ENCODE measurements around the gene FAM120A.
"Not testable (repeated sequence)": the region's sequence is repeated elsewhere in the genome, so short reads cannot be mapped to it uniquely, and the experiment has no call there.

The FAM120A gene, protein sequence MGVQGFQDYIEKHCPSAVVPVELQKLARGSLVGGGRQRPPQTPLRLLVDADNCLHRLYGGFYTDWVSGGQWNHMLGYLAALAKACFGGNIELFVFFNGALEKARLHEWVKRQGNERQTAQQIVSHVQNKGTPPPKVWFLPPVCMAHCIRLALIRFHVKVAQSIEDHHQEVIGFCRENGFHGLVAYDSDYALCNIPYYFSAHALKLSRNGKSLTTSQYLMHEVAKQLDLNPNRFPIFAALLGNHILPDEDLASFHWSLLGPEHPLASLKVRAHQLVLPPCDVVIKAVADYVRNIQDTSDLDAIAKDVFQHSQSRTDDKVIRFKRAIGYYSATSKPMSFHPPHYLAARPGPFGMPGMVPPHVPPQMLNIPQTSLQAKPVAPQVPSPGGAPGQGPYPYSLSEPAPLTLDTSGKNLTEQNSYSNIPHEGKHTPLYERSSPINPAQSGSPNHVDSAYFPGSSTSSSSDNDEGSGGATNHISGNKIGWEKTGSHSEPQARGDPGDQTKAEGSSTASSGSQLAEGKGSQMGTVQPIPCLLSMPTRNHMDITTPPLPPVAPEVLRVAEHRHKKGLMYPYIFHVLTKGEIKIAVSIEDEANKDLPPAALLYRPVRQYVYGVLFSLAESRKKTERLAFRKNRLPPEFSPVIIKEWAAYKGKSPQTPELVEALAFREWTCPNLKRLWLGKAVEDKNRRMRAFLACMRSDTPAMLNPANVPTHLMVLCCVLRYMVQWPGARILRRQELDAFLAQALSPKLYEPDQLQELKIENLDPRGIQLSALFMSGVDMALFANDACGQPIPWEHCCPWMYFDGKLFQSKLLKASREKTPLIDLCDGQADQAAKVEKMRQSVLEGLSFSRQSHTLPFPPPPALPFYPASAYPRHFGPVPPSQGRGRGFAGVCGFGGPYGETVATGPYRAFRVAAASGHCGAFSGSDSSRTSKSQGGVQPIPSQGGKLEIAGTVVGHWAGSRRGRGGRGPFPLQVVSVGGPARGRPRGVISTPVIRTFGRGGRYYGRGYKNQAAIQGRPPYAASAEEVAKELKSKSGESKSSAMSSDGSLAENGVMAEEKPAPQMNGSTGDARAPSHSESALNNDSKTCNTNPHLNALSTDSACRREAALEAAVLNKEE

DNA sequence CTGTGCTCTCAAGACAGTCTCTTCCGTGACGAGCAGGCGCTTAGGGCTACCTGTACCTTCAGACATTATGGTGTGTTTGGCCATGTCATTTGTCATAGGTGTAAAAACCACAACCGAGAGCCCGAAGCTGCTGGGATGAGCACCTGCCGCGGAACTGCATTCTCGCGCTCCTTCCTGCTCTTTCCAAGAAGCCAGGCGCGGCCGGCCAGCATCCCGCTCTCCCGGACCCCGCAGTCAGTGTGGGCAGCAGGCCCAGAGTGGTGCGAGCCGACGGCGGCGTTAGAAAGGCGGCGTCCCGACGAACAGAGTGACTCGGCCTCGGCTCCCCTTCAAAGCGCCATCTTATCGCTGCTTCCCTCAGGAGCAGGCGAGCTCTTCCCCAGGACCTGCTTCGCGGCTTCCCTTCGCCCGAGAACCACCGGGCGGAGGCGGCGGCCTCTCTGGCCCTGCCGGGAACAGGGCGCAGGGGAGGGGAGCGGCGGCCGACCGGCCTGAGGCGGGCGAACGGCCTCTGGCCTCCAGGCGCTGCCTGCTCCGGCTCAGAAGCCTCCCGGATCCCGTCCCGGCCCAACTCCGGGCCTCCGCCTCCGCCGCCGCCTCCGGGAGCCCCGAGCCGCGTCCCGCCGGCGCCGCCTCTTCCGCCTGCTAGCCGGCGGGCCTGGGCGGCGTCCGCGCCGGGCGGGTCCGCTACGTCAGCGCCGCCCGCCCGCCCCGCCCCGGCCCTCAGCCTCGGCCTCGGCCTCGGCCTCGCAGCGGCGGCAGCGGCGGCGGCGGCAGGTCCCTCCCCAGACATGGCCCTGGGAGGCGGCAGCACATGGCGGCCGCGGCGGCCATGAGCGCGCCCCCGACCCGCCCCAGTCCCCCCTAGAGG is at the start of gene FAM120A:
Gene FAM120A (plus strand): TSS at position 741 of the 871 bp plus-strand sequence. CDS start 231 bp downstream, outside the sequence.
- no peak for DNase-seq

GRCh38 chr9:93406371-93406770 is 45.1 kb upstream of the FAM120A start:
- DNase-seq = no peak

GRCh38 chr9:93413530-93413929 is 38.0 kb upstream of the FAM120A start:
- no peak for DNase-seq

- no peak for DNase-seq
These were observed 36.3 kb upstream of the FAM120A start for GRCh38 chr9:93415176-93415690.

GRCh38 chr9:93416530-93417235 is 34.8 kb upstream of the FAM120A start:
- DNase-seq = no peak

DNA sequence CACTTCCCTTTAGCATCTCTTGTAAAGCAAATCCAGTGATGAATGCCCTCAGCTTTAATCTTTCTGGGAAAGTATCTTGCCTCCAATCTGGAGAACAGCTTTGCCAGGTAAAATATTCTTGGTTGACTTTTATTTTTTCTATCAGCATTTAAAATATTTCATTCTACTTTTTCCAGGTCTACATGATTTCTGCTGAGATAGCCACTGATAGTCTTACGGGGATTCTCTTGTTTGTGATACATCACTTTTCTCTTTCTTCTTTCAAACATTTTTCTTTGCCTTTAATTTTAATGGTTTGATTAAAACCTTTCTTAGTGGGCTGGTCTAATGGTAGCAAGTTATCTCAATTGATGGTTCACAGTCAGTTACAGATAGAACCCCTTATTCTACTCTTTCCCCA is 33.9 kb upstream of the FAM120A start:
- DNase-seq = no peak

- no peak for DNase-seq
These were observed 32.5 kb upstream of the FAM120A start for GRCh38 chr9:93419023-93419422.

- DNase-seq = no peak
These were observed 28.4 kb upstream of the FAM120A start for GRCh38 chr9:93422977-93423616.

DNA sequence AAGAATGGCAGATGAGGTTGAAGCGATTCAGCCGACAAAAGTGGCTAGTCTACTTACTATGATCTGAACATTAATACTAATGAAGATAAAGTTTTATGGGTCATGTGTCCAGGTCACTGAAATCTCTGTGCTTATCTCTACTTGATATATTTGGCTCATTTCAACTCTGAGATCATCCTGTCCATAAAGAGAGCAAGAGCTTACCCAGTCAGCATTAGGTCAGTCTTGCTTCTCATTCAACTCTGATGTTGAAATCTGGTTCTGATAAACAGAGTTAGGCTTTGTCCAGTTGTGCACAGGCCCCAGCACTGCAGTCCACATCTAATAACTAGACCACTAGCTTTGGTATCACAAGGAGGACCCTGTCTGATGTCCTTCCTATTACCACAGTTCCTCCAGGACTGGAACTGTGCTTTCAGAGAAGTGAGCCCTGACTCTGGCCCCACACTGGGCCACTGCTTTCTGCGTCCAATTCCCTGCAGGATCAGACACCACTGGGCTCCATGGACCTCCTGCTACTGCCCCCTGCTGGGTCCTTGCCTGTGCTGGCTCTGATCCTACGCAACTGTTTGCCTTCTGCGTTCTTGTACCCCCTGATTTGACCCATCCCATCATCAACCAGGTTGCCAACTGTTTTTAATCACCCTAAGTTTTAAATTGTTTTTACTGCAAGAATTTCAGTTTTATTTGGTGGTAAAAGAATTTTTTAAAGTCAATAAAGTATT is 23.7 kb upstream of the FAM120A start:
- DNase-seq = no peak

DNA sequence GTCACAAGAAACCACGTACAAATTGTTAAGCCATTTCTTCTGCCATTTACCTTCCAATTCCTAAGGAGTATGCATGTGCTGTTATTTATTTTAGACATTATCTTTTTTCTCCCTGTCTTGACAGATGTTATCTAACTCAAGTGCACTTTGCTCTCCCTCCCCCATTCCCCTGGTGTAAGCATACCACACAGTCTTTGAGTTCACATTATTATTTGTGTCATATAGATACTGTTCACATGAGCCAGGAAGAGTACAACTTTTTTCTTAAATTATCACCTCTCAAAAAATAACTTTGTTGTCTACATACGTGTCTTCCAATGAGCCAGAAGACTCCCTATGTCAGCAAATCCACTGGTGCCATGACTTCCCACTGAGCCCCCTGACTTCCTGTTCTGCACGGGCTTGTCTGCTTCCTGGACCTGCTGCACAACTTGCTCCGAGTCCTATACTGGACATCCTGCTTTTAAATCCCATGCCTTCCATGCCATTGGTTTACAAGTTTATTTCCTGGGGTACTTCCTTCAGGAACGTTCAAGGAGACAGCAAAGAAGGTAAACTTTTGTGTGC is 19.9 kb upstream of the FAM120A start:
- no peak for DNase-seq

DNA sequence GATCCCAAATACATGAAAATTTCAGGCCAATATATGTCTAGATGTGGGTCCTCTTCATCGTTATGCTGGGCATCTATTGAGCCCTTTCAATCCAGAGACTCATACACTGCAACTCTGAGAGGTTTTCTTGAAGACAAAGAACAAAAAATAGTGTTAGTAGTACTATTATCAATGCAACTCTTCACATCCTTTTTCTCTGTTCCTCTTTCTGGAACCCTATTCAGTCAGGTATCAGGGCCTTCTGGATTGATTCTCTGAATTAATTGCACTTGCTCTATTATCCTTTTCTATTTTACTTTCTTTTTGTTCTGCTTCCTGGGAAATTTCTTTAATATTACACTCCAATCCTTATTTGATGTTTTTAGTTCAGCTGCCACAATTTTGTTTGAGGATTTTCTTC is 18.5 kb upstream of the FAM120A start:
- no peak for DNase-seq

GRCh38 chr9:93434056-93434455 is 17.4 kb upstream of the FAM120A start:
- DNase-seq = no peak

GRCh38 chr9:93435386-93435785 is 16.1 kb upstream of the FAM120A start:
- no peak for DNase-seq

GRCh38 chr9:93436218-93436617 is 15.3 kb upstream of the FAM120A start:
- no peak for DNase-seq

DNA sequence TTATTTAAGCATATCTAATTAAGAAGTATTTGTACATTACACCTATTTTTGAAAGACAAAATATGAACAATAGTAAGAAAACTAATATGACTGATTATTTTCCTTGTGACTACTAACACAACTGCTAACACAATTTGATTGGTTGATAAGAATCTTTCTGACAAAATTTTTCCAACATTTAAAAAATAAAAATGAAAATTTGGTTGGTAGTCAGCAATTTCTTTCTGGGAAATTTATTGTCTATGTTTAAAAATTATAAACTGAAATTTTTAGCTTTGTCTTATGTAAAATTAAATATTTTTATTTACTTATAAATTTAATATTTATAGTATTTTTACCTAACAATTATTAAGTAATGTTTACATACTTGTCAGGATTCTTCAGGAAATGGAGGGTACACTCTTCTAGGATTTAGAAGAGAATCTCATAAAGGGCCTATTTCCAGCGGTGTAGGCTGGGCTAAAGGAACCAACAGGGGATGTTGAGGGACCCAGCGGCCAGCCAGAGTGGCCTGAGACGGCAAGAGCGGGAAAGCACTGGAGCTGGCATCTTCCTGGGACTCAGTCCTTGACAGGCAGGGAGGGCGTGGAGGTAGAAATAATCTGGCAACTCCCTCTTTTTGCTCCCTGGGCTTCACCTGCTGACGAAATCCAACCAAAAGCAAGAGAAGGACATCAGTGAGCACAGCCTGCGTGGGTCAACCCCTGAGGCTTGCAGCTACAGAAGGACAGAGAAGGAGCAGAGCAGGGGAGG is 14.7 kb upstream of the FAM120A start:
- no peak for DNase-seq

GRCh38 chr9:93437996-93438395 is 13.5 kb upstream of the FAM120A start:
- no peak for DNase-seq

- DNase-seq = not testable (repeated sequence)
These were observed 12.2 kb upstream of the FAM120A start for GRCh38 chr9:93439301-93439700.

DNA sequence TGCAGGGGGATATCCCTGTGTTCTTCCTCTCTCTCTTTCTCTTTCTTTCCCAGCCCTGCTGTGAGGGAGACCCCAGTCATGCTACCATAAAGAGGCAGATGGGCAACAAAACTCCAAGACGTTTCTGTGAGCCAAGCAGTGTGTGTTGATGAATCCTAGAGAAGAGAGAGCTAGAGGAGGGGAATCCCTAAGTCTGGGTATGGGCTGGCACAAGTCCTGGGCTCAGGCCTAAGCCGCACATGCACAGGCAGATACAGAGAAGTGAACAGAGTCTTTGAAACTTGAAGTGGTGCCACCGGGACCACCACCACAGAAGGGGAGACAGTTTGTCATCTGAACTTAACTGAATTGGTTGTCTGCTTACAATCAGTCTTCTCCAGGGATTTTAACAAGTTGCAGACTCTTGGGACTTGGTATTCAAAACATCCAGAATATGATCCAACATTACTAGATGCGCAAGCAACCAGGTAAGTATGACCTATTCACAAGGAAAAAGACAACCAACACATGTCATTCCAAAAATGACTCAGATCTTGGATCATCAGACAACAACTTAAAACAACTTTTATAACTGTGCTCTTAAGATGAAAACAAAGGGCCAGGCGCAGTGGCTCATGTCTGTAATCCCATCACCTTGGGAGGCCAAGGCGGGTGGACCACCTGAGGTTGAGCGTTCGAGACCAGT is 10.4 kb upstream of the FAM120A start:
- DNase-seq = no peak

DNA sequence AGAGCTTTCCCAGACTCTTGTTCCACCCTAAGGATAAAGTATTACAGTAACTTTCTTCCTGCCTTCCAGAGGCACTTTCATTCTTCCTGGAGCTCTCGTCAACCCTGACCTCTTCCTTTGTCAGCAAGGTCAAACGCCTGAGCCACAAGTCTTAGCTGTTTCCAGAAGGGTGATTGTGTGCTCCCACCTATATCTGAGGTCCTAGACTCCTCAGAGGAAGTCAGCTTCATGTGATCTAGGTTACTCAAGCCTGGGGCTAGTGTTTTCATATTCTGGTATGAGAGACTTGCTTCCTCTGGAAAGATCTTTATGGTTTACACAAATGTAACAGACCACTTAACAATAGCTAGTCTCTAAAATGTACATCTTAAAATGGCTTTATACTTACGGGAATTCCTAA is 5.4 kb upstream of the FAM120A start:
- DNase-seq = no peak

Data from SIG-M5 (cell line).